ENCODE results near the gene DEUP1.
"Not testable (repeated sequence)": the region's sequence is repeated elsewhere in the genome, so short reads cannot be mapped to it uniquely, and the experiment has no call there.

DEUP1 gene

GRCh38 chr11:93330446-93330984 lies at the start of gene DEUP1:
Gene DEUP1, plus strand, starts transcription at chr11:93330742. Its CDS starts 1,518 bp downstream, at chr11:93332260.
- 0 out of 2 replicates have a peak, but pooled peaks cover 2% of the 10 kb centered on the region for H3K27me3 ChIP-seq (ENCODE audit: low read depth)
- no peaks in the 10 kb centered on the region for H3K4me1 ChIP-seq
- H3K4me3 ChIP-seq, result no peak within 1 kb of the TSS
- in situ Hi-C loops (cut with MboI; ENCODE audit: low sequenced_read_pairs), result no loop called here
- no peaks in the 10 kb centered on the region for H3K36me3 ChIP-seq (replicated peaks)
- no peak for DNase-seq (ENCODE audit: low spot score in 2 of 2)
- no peaks in the 10 kb centered on the region for H3K9me3 ChIP-seq

GRCh38 chr11:93285430-93285829 lies 45.1 kb upstream of the DEUP1 start:
- Histone ChIP-seq H3K9me3 (no peaks in the 10 kb centered on the region), H3K4me1 (no peaks in the 10 kb centered on the region), H3K27me3 (ENCODE audit: low read depth) (no peaks in the 10 kb centered on the region), H3K36me3 (replicated peaks) (no peaks in the 10 kb centered on the region), H3K4me3 (no peak overlapping the region)
- in situ Hi-C loops (cut with MboI; ENCODE audit: low sequenced_read_pairs), result no loop called here
- DNase-seq (ENCODE audit: low spot score in 2 of 2), result no peak

- DNase-seq (ENCODE audit: low spot score in 2 of 2), result no peak
- Histone ChIP-seq H3K36me3 (replicated peaks) (no peaks in the 10 kb centered on the region), H3K4me3 (no peak overlapping the region), H3K27me3 (ENCODE audit: low read depth) (no peaks in the 10 kb centered on the region), H3K9me3 (no peaks in the 10 kb centered on the region), H3K4me1 (no peaks in the 10 kb centered on the region)
- in situ Hi-C loops (cut with MboI; ENCODE audit: low sequenced_read_pairs), result no loop called here
Observed at GRCh38 chr11:93287434-93287833, 43.1 kb upstream of the DEUP1 start.

GRCh38 chr11:93288079-93288478 lies 42.5 kb upstream of the DEUP1 start:
- Histone ChIP-seq H3K9me3 (no peaks in the 10 kb centered on the region), H3K36me3 (replicated peaks) (no peaks in the 10 kb centered on the region), H3K4me3 (no peak overlapping the region), H3K27me3 (ENCODE audit: low read depth) (no peaks in the 10 kb centered on the region), H3K4me1 (no peaks in the 10 kb centered on the region)
- in situ Hi-C loops (cut with MboI; ENCODE audit: low sequenced_read_pairs), result no loop called here
- no peak for DNase-seq (ENCODE audit: low spot score in 2 of 2)

- Histone ChIP-seq H3K36me3 (replicated peaks) (no peaks in the 10 kb centered on the region), H3K4me1 (no peaks in the 10 kb centered on the region), H3K4me3 (no peak overlapping the region), H3K9me3 (no peaks in the 10 kb centered on the region), H3K27me3 (ENCODE audit: low read depth) (no peaks in the 10 kb centered on the region)
- no peak for DNase-seq (ENCODE audit: low spot score in 2 of 2)
- in situ Hi-C loops (cut with MboI; ENCODE audit: low sequenced_read_pairs), result no loop called here
Observed at GRCh38 chr11:93288767-93289166, 41.8 kb upstream of the DEUP1 start.

GRCh38 chr11:93289782-93290463 lies 40.6 kb upstream of the DEUP1 start:
- Histone ChIP-seq H3K4me1 (no peaks in the 10 kb centered on the region), H3K4me3 (no peak overlapping the region), H3K36me3 (replicated peaks) (no peaks in the 10 kb centered on the region), H3K9me3 (no peaks in the 10 kb centered on the region), H3K27me3 (ENCODE audit: low read depth) (no peaks in the 10 kb centered on the region)
- in situ Hi-C loops (cut with MboI; ENCODE audit: low sequenced_read_pairs), result no loop called here
- DNase-seq (ENCODE audit: low spot score in 2 of 2), result no peak

GRCh38 chr11:93291110-93291509 lies 39.4 kb upstream of the DEUP1 start:
- Histone ChIP-seq H3K4me3 (no peak overlapping the region), H3K36me3 (replicated peaks) (no peaks in the 10 kb centered on the region), H3K9me3 (no peaks in the 10 kb centered on the region), H3K27me3 (ENCODE audit: low read depth) (0 out of 2 replicates have a peak, but pooled peaks cover 2% of the 10 kb centered on the region), H3K4me1 (no peaks in the 10 kb centered on the region)
- no peak for DNase-seq (ENCODE audit: low spot score in 2 of 2)
- in situ Hi-C loops (cut with MboI; ENCODE audit: low sequenced_read_pairs), result no loop called here

- Histone ChIP-seq H3K9me3 (no peaks in the 10 kb centered on the region), H3K4me1 (no peaks in the 10 kb centered on the region), H3K27me3 (ENCODE audit: low read depth) (0 out of 2 replicates have a peak, but pooled peaks cover 3% of the 10 kb centered on the region), H3K36me3 (replicated peaks) (no peaks in the 10 kb centered on the region), H3K4me3 (no peak overlapping the region)
- no peak for DNase-seq (ENCODE audit: low spot score in 2 of 2)
- in situ Hi-C loops (cut with MboI; ENCODE audit: low sequenced_read_pairs), result no loop called here
Observed at GRCh38 chr11:93291898-93292297, 38.6 kb upstream of the DEUP1 start.

- Histone ChIP-seq H3K36me3 (replicated peaks) (no peaks in the 10 kb centered on the region), H3K4me1 (no peaks in the 10 kb centered on the region), H3K9me3 (no peaks in the 10 kb centered on the region), H3K4me3 (no peak overlapping the region), H3K27me3 (ENCODE audit: low read depth) (0 out of 2 replicates have a peak, but pooled peaks cover 3% of the 10 kb centered on the region)
- DNase-seq (ENCODE audit: low spot score in 2 of 2), result no peak
- in situ Hi-C loops (cut with MboI; ENCODE audit: low sequenced_read_pairs), result no loop called here
Observed at GRCh38 chr11:93295921-93296575, 34.5 kb upstream of the DEUP1 start.

- H3K36me3 ChIP-seq (replicated peaks), result no peaks in the 10 kb centered on the region
- no peaks in the 10 kb centered on the region for H3K9me3 ChIP-seq
- H3K4me3 ChIP-seq, result no peak overlapping the region
- 0 out of 2 replicates have a peak, but pooled peaks cover 4% of the 10 kb centered on the region for H3K27me3 ChIP-seq (ENCODE audit: low read depth)
- H3K4me1 ChIP-seq, result no peaks in the 10 kb centered on the region
- no peak for DNase-seq (ENCODE audit: low spot score in 2 of 2)
- in situ Hi-C loops (cut with MboI; ENCODE audit: low sequenced_read_pairs), result no loop called here
Observed at GRCh38 chr11:93303689-93304088, 26.9 kb upstream of the DEUP1 start.

GRCh38 chr11:93314399-93314798 lies 16.1 kb upstream of the DEUP1 start:
- H3K27me3 ChIP-seq (ENCODE audit: low read depth); H3K36me3 ChIP-seq (replicated peaks); DNase-seq (ENCODE audit: low spot score in 2 of 2); H3K4me3 ChIP-seq; H3K4me1 ChIP-seq; in situ Hi-C loops (cut with MboI; ENCODE audit: low sequenced_read_pairs); H3K9me3 ChIP-seq: not testable (repeated sequence)

GRCh38 chr11:93319224-93319839 lies 11.2 kb upstream of the DEUP1 start:
- no peaks in the 10 kb centered on the region for H3K4me1 ChIP-seq
- in situ Hi-C loops (cut with MboI; ENCODE audit: low sequenced_read_pairs), result no loop called here
- no peak for DNase-seq (ENCODE audit: low spot score in 2 of 2)

GRCh38 chr11:93320230-93320629 lies 10.3 kb upstream of the DEUP1 start:
- H3K9me3 ChIP-seq, result no peaks in the 10 kb centered on the region
- no peak overlapping the region for H3K4me3 ChIP-seq
- in situ Hi-C loops (cut with MboI; ENCODE audit: low sequenced_read_pairs), result no loop called here
- H3K27me3 ChIP-seq (ENCODE audit: low read depth), result no peaks in the 10 kb centered on the region
- no peaks in the 10 kb centered on the region for H3K4me1 ChIP-seq
- no peaks in the 10 kb centered on the region for H3K36me3 ChIP-seq (replicated peaks)
- no peak for DNase-seq (ENCODE audit: low spot score in 2 of 2)

More at GRCh38 chr11:93319224-93319839, 11.2 kb upstream of the DEUP1 start:
- no peaks in the 10 kb centered on the region for H3K36me3 ChIP-seq (replicated peaks)
- H3K9me3 ChIP-seq, result 0 out of 2 replicates have a peak, but pooled peaks cover 2% of the 10 kb centered on the region
- no peak overlapping the region for H3K4me3 ChIP-seq
- H3K27me3 ChIP-seq (ENCODE audit: low read depth), result no peaks in the 10 kb centered on the region

- Histone ChIP-seq H3K27me3 (ENCODE audit: low read depth) (no peaks in the 10 kb centered on the region), H3K9me3 (no peaks in the 10 kb centered on the region), H3K4me3 (no peak overlapping the region), H3K4me1 (no peaks in the 10 kb centered on the region), H3K36me3 (replicated peaks) (no peaks in the 10 kb centered on the region)
- in situ Hi-C loops (cut with MboI; ENCODE audit: low sequenced_read_pairs), result no loop called here
- DNase-seq (ENCODE audit: low spot score in 2 of 2), result no peak
Observed at GRCh38 chr11:93322207-93322606, 8.3 kb upstream of the DEUP1 start.
